GM21367 (cell line): ENCODE measurements around the gene RPL28.
"Not testable (repeated sequence)": the region's sequence is repeated elsewhere in the genome, so short reads cannot be mapped to it uniquely, and the experiment has no call there.

Experiments used
- ATAC-seq: cut with Tn5 transposase; IDR thresholded peaks from one replicate; pipeline ENCODE4 v1.9.1; 2021; ENCODE audit not compliant: unreplicated experiment

RPL28 gene

GRCh38 chr19:55421281-55421680 is 35.5 kb downstream of the RPL28 start:
- ATAC-seq: not testable (repeated sequence)

- no peak for ATAC-seq
Measured at GRCh38 chr19:55423225-55424005, 37.7 kb downstream of the RPL28 start.

GRCh38 chr19:55424518-55424917 is 38.8 kb downstream of the RPL28 start:
- no peak for ATAC-seq

- no peak for ATAC-seq
Measured at GRCh38 chr19:55426042-55426441, 40.3 kb downstream of the RPL28 start.

- no peak for ATAC-seq
Measured at GRCh38 chr19:55431183-55431582, 45.5 kb downstream of the RPL28 start.

- no peak for ATAC-seq
Measured at GRCh38 chr19:55432241-55432959, 46.7 kb downstream of the RPL28 start.

GRCh38 chr19:55433292-55433691 is 47.6 kb downstream of the RPL28 start:
- no peak for ATAC-seq

- no peak for ATAC-seq
Measured at GRCh38 chr19:55434356-55434919, 48.7 kb downstream of the RPL28 start.

- ATAC-seq: no peak
Measured at GRCh38 chr19:55435020-55435419, 49.3 kb downstream of the RPL28 start.

- ATAC-seq: no peak
Measured at GRCh38 chr19:55436847-55437246, 51.1 kb downstream of the RPL28 start.

- ATAC-seq: no peak
Measured at GRCh38 chr19:55437410-55437809, 51.7 kb downstream of the RPL28 start.

- no peak for ATAC-seq
Measured at GRCh38 chr19:55439052-55439451, 53.3 kb downstream of the RPL28 start.

GRCh38 chr19:55440411-55441105 is 54.8 kb downstream of the RPL28 start:
- ATAC-seq: no peak

- no peak for ATAC-seq
Measured at GRCh38 chr19:55441319-55441691, 55.6 kb downstream of the RPL28 start.

- ATAC-seq: no peak
Measured at GRCh38 chr19:55441692-55442321, 56.1 kb downstream of the RPL28 start.

GRCh38 chr19:55442372-55442961 is 56.7 kb downstream of the RPL28 start:
- ATAC-seq: no peak

GRCh38 chr19:55443045-55443823 is 57.5 kb downstream of the RPL28 start, which contains the start of gene SHISA7:
Gene SHISA7, minus strand, starts transcription at chr19:55443300. Its CDS starts 437 bp downstream, at chr19:55442863.
- no peak for ATAC-seq

GRCh38 chr19:55443824-55444480 is 58.2 kb downstream of the RPL28 start:
- no peak for ATAC-seq

GRCh38 chr19:55444646-55445045 is 58.9 kb downstream of the RPL28 start:
- ATAC-seq: no peak
